CD4-positive, alpha-beta T cell treated with Interleukin-6 at 100 ng/mL for 8 hours (primary cell): ENCODE data around the gene POP4.

Experiments used
- DNase-seq: peaks from one replicate; pipeline ENCODE4 v3.0.0-alpha.2; 2020; ENCODE audit warnings: mixed read lengths, low spot score

POP4 gene

DNA sequence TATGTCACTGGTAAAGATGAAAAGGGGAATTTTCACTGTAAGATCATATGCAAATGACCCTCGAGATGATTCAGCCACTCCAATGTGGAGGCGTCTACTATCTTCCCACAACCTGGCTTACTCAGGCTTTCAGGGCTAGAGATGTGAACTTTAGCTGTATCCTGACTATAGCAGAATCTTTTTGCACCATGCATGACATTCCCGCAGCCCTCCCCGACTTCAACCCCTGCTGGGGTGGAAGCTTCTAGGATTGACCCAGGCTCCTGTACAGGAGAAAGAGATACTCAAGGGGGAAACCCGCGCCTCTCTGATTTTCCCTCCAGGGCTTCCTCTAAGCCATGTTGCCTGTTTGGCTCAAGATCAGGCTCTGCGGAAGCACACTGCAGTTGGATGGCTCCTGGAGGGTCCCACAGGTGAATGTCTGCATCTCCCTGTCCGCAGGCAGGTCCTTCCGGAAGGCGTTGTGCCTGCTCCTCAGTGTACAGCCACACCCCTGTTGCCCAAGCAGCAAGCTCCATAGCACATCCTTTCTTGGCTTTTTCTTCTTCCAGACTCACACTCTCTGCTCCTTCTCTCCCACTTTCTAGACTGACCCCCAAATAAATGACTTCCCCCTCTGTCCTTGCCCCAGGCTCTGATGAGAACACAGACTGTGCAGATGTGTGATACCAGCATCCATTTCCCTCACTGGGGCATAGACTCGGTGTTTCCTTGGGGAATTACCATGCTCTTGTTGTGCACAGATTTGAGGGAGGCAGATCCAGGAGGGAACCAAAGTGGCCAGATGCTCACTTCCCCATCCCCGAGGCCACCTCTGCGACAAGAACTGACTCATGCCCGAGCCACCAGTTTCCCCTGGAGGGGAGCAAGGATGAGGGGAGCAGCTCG, 29.1 kb upstream of the POP4 start:
- DNase-seq, result no peak

DNA sequence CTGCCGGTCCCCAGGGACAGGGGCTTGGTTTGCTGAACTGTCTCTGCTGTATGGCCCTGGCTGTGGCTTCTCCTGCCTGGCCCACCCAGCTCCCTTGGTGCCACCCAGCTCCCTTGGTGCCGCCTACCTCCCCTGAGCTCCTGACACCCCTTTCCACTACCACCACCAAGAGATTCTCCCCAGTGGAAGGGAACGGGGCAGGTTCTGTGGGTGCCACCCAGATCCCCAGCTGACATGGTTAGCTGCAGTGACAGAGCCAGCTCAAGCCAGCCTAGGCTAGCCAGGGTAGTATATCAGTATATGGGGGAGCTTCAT, 28.5 kb upstream of the POP4 start:
- no peak for DNase-seq

DNA sequence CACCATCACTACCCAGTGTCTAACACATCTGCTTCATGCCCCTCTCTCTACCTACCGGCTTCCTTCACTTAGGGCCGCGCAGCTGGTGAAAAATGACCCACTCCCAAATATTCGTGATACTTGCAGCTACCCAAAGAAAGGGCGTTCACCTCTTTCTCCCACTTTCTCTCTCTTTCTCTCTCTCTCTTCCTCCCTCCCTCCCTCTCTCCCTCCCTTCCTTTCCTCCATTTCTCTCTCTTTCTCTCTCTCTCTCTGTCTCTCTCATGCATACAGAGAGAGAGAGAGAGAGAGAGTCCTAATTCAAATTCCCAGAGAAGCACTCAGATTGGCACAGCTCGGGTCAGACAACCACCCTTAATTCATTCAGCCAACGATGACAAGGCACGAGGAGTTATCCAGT, 27.7 kb upstream of the POP4 start:
- DNase-seq, result no peak

DNA sequence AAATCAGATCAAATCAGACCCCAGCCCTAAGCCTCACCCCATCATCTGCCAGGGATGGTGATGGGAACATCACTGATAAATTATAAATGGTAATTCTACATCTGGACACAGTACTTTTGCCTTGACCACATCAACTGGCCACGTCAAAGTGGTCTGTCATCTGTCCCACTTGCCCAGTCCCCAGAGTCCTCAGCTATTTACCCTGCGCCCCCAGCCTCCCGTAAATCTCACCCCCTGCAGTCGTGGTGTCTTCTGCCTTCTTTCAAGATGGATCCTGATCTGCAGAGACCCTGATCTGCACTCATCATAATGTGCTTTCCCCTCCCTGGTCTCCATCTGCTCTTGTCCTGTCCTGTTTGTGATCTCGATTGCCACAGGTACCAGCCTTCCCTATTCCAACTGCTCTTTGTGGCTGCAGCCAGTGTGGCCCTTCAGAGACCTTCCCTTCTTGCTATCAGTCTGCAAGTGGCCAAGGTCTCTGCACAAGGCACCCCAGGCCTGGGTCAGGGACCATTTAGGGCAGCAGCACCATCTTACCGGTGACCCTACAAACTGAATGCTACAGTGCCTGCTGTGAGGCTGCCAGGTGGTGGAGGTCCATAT, 26.7 kb upstream of the POP4 start:
- DNase-seq, result no peak

DNA sequence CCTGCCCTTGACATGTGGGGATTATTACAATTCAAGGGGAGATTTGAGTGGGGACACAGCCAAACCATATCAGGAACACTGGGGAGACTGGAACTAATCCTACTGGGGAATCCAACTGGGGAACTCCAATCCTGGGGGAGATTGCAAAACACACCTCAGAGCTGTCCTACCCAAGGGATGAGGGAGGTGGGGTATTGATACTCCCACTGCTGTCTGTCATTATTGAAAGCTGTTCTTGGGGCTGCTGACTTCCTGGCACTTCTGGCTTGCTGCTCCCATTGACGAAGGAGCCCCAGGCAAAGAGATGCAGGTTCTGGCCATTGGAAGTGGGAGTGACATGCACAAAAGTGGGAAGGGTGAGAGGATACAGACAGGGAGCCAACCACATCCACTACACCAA, 24.7 kb upstream of the POP4 start:
- DNase-seq, result no peak

DNA sequence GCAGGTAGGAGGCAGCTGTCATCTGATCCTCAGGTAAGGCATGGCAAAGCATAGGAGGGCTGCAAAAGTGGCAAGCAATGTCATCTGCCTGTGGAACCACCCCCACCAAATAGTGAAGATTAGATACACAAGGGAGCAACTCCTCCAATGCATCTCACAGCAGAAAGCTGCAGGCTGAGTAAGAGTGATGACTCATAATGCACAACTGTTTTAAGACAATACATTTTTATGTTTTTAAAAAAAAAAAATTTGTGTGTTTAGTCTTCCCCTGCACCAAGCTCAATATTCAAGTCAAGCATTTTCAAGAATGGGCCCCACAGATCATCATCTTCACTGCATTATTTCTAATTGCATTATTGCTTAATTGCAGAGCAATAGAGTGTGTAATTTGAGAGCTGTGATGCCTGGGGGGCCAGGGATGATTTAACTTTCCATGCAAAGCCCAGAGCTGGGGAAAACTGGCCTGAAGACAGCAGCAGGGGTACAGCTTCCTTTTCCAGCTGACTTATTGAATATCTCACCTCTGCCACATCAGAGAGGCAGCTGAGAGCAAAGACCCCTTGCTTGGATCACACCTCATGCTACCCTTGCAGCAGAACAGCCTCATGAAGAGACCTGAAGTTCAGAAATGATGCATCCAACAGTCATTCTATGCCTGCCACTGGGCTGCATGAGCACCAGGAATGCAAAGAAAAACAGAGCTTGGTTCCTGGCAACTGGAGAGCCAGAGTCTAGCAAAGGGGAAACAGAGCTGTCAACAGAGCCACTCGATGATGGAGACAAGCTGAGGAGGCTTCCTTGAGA, 22.7 kb upstream of the POP4 start:
- DNase-seq, result no peak

DNA sequence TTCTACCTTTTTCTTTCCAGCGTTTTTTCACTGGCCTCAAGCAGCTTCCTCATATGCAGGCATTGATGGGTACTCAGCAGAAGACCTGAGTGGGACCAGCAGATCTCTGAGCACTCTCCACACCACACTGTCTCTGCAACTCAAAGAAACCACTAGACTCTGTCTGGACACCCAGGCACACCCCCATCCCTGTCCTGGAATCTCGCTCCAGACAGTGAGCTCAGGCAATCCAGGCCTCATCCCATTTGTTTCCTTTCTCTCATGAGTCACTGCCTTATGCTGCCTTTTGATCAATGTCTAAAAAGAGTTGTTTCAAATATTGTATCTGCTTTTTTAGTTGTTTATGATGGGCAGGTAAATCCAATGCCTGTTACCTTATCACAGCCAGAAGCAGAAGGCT, 19.7 kb upstream of the POP4 start:
- no peak for DNase-seq

DNA sequence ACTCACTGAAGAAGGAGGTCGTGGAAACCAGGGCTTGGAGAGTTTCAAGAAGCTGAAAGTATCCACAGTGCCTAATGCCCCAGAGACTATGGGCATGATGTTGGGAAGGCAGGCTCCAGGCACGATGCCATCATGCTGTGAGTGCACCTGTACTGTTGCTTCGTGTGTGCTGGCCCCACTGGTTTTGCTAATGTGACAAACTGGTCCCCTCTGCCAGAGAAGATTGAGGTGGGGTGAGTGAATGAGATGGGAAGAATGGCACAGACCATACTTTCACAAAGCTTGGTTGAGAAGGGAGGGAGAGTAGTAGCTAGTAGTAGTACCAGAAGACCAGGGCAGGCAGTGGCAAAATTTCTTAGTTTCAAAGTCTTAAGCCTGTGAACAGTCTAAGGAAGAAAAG, 19.0 kb upstream of the POP4 start:
- no peak for DNase-seq

DNA sequence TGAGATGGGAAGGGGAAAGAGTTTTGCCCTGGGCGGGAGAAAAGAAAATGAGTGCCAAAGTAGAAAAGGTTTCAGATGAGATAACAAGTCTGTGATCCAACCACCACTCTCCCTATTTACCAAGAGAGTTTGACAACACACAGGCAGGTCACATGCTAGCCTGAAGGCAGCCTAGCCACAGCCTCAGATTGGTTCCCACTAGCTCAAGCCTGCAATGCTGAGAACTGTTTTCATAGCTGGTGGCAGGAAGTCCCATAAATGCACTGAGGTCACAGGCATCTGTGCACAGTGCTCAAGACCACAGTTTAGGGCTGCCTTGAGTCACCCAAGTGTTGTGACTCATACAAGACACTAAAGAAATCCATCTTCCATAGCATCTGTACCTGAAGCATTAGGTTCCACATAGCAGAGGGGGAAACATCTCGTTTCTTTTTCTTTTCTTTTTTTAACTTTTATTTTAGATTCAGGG, 18.5 kb upstream of the POP4 start:
- DNase-seq, result peak; percentile 62

DNA sequence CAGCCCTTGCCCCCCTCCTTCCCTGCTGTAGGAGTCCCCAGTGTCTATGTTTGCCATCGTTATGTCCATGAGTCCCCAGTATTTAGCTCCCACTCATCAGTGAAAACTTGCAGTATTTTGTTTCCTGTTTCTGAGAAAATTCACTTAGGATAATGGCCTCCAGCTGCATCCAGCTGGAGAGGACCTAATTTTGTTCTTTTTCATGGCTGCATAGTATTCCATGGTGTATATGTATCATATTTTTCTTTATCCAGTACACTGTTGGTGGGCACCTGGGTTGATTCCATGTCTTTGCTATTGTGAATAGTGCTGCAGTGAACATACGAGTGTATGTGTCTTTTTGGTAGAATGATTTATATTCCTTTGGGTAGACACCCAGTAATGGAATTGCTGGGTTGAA, 18.0 kb upstream of the POP4 start:
- no peak for DNase-seq

DNA sequence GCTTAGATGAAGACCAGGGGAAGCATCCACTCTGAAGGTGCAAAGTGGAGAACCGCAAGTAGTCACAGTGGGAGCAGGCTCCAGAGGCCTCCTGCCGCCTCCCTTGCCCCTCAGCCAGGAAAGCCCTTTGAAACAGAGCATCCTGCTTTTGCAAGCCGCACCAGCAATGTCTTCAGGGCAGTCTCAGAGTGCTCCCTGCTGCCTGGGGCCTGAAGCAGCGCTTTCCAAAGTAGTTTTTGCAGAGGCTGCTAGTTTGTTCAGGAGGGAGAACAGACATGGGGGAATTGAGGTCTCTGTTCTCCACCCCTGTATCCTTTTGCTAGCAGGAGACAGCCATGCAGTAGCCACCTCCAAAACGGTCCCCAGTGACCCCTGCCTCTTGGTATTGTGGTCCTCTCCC, 15.8 kb upstream of the POP4 start:
- no peak for DNase-seq

DNA sequence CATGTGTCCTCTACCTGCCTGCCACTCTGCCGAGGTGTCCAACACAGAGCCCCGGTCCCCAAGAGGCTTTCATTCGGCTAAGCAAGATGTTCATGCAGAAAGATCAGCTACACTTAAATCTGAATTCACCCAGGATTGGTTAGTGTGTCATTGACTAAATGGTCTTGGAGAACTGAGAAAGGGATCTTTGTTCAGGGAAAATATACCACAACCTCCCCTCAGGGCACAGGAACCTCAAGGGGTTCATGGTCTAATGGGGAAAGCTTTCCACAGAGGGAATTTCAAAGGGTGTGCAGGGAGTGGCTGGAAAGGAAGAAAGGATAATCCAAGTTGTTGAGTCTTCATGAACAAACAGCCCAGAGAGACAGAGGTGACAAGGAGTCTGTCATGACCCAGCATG, 14.4 kb upstream of the POP4 start:
- no peak for DNase-seq

DNA sequence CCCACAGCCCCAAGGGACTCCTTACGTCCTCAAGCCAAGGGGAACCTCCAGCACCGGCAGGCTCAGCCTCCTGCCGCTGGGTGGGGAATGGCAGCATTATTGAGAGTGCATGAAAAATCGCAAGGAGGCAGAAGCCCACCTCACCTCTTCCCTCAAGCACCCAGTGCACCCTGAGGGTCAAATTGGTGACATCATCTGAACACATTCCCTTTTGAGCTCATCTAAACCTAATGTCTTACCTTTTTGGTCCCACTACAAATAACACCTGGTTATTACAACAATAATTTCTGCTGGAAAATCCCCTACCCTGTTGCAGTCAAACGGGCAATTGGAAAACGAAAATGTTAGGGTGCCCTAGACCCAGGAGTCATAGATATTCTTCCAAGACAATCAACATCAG, 12.2 kb upstream of the POP4 start:
- no peak for DNase-seq

DNA sequence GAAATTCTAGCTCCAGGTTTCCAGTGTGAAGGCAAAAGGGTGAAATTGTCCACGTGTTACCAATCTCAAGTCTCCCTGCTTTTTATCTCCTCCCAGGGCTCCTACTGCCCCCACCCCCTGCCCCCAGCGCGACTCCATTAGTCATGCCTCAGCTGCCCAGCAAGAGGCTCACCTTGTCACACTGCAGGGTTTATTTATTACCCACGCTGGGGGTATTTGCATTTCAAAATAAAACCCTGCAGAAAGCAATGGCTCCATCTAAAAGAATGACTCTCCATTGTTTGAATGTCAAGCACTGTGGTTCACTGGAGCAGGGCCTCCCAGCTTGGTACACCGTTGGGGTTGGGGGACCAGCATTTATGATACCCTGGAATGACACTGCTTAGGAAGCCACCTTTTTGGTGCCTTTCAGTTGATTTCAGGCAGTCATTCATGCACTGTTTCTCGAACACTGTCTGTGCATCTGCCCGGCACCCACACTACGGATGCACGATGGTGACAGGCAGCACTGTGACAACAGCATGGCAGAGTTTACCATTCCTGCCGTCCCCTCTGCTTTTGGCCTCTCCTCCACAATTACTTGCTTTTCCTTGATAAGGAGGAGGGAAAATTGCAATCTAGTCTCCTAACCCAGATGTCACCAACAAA, 9.9 kb upstream of the POP4 start:
- DNase-seq, result no peak

DNA sequence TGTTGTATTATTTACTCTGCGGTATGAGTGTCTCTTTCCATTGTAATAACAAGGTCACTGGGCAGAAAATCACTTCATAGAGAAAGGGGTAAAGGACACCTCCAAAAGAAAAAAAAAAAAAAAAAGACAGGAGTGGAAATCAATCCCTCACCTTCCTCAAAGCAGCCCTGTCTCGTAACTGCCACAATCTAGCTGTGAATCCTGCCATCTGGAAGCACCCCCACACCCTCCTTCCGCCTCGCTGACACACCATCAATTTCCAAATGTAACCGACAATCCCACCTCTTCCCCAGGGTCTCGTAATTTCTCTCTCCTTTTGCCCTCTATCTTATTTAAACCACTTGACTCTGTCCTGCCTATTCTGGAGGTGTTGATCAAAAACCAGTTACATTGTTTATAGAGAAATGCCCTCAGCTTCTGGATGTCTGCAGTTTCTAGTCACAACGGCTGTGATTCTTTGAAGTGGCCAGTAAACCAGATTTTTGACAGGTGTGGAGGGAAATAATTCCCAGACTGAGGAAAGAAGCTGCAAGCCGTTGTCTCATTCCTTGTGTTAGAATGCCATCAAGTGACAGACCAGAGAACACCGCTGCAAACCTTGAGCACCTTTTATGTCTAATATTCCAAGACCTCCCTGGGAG, 9.1 kb upstream of the POP4 start:
- DNase-seq, result no peak

DNA sequence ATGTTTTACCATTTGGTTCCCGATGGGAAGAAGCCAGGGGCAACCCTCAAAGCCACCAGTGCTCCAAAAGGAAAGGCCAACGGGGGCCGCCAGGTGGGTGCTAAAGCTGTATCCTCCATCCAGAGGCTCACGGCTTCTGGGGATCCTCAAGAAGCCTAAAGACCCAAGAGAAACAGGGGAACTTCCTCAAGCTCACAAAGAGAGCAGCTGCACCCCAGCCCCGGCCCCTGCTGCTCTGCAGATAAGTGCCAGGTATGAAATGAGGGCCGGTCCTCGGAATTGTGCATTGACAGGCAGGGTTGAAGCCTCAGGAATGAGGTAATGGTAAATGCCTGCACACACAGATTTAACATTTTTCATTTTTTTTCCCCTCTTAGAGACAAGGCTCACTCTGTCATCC, 8.0 kb upstream of the POP4 start:
- no peak for DNase-seq

DNA sequence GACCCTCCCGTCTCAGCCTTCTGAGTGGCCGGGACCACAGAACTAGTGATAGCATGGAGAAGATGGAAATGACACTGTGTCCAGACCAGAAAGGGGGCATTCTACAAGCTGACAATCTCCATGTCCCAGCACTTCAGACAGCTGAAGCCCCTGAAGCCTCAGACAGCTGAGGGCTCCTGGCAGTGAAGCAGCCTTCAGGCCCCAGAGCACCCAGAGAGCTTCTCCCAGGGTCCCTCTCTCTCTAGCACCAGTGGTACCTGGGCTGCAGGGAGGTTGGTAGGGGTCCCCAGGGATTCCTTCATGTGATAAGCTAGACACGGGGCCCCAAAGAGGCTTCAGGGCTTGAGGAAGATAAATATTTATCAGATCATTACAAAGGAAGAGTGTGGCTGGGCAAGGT, 7.6 kb upstream of the POP4 start:
- DNase-seq, result no peak

DNA sequence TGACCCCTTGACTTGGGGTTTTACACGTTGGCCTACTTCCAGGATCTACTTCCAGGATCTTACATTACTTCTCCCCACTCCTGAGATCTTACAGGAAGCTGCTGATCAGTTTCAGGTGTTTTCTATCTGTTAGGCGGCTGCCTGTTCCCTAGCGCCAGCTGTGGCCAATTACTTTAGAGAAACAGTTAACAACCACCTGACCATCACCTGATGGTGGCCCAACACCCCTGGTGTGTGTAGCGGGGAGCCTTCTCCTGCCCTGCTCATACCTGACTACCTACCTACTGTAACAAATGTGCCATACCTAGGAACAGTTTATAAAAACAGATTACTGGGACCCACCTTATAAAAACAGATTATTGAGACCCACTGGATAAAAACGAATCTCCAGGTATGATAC, 2.8 kb upstream of the POP4 start:
- no peak for DNase-seq

DNA sequence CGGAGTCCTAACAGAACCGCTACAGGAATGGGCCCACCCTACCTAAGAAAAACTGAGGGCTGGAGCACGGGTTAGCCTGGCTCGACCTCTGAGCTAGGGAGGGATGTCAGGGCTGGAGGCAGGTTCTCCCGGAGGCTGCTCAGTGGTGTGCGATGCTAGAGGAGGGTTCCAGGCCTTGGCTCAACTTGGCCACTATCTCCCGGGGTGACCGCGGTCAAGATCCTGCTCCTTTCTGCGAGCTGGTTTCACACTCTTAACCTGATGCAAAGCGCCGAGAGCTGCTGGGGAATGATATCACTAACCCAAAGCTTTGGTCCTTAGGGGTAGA, 301 bp downstream of the POP4 start:
- no peak for DNase-seq

DNA sequence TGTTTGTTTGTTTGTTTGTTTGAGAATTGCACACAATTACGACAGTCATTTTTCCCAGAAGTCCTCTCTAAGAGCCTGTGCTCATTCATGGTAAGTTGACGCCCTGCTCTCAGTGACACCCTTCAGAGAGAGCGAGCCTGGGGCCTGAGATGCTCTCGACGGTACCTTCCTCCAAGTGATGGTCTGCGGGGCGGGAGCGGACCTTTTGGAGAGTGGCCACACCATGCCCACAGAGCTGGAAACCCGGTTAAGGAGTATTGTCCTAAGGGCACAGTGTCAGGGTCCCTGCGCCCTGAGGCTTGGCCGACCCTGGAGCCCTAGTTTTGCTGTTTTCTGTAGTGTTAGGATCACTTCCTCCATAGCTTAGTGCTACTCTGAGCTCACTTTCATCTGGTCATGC, 3.6 kb downstream of the POP4 start:
- no peak for DNase-seq

DNA sequence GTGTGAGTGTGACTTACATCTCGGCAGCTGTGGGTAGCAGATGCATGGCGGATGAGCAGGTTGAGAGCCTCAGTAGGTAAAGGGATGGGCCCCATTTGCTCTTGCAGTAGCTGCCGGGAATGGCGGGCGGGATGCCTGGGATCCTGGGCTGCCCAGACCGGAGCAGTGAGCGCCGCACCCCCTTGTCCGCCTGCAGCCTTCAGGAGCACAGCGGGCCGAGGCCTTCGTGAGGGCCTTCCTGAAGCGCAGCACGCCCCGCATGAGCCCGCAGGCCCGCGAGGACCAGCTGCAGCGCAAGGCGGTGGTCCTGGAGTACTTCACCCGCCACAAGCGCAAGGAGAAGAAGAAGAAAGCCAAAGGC, 4.1 kb downstream of the POP4 start:
- no peak for DNase-seq

DNA sequence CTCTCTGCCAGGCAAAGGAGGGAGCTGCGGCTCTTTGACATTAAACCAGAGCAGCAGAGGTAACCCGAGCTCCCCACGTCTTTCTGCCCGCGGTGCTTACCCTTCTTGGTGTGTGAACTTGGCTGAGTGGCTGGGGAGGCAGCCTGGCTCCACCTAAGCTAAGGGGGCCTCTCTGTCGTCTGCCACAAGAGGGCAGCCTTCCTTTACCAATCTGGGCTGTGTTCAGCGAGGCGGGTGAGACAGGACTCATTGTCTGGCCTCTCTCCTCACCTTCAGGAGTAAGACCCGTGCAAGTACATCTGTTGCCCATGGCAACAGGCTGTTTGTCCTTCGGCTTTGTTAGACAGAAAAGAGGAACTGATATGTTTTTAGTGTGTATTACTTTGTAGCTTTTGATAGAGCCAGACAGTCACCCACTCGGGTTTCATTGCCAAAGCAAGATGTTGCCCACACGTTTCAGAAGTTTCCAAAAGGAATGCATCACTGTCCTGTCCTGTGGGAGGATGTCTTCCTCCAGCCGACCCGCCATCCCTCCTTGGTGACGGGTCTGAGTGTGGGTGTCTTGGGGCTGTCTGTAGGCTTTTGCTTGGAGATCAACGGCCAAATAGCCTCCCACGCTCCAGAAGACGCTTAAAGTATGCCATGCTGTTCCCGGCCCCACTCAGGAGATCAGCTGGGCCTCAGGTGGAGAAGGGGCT, 4.6 kb downstream of the POP4 start:
- peak; percentile 85 for DNase-seq
